Fibroblast of lung (primary cell): ENCODE measurements around the gene IP6K2.

ENCODE experiments used
- CTCF ChIP-seq, 2 donors: IDR thresholded peaks in 1 of 2; conservative IDR thresholded peaks in 1 of 2; 1 replicate in 1 of 2; 2 replicates in 1 of 2; pipeline ENCODE4 v1.5.1; 2011 to 2012; ENCODE audit warnings: low read length in 2 of 2, control low read depth in 1 of 2, inconsistent platforms in 1 of 2, low read depth in 1 of 2, mild to moderate bottlenecking in 1 of 2
- EZH2 ChIP-seq: IDR thresholded peaks from 2 replicates; pipeline ENCODE4 v1.5.1; 2012; ENCODE audit warnings: low read length, control low read depth, mild to moderate bottlenecking; ENCODE audit errors: missing control alignments

DNA sequence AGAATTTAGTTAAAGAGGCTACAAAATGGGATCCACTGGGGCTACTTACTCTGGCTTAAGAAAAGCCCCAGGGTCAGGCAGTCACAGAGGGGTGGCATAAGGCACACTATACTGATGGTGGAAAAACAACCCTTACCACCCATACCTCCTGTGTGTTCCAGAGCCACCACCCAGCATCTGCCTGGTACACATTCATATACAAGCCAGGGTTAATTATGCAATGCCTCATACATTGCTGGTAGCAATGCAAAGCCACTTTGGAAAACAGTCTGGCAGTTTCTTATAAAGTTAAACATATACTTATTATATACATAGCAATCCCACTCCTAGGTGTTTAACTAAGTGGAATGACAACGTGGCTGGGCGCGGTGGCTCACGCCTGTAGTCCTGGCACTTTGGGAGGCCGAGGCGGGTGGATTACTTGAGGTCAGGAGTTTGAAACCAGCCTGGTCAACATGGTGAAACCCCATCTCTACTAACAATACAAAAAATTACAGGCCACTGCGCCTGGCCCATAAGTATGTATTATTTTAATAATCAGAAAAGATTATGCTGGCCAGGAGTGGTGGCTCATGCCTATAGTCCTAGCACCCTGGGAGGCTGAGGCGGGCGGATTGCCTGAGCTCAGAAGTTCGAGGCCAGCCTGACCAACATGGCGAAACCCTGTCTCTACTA is 16.2 kb downstream of the IP6K2 start:
- no peak for TF ChIP-seq CTCF (conservative IDR thresholded peaks at IDR 0.05 in 1 of 2, IDR thresholded peaks at IDR 0.05 in 1 of 2; ENCODE audit: low read depth in 1 of 2, low read length in 2 of 2)
- TF ChIP-seq EZH2 = no peak
